Mucosa of rectum (tissue), 2 donors: ENCODE results near the gene PSMG1.
A peak's percentile ranks its signal among the peaks of the same experiment; 100 is the strongest.

Experiments
- H3K27ac ChIP-seq, 2 donors: one replicate each; pipeline ENCODE4 v1.7.0; 2013; ENCODE audit warnings: inconsistent platforms in 2 of 2, low read depth in 2 of 2, low read length in 2 of 2
- H3K27me3 ChIP-seq, 2 donors: one replicate each; pipeline ENCODE4 v1.7.0; 2013; ENCODE audit warnings: low read length in 2 of 2; ENCODE audit not compliant: control insufficient read depth in 2 of 2, insufficient read depth in 2 of 2
- H3K36me3 ChIP-seq, 2 donors: one replicate each; pipeline ENCODE4 v1.7.0; 2013; ENCODE audit warnings: low read length in 2 of 2; ENCODE audit not compliant: control insufficient read depth in 2 of 2, insufficient read depth in 2 of 2
- H3K4me1 ChIP-seq, 2 donors: one replicate each; pipeline ENCODE4 v1.7.0; 2013; ENCODE audit warnings: low read length in 2 of 2, mild to moderate bottlenecking in 1 of 2; ENCODE audit not compliant: control insufficient read depth in 2 of 2, insufficient read depth in 2 of 2
- H3K4me3 ChIP-seq, 2 donors: one replicate each; pipeline ENCODE4 v1.7.0; 2013; ENCODE audit warnings: low read length in 2 of 2
- H3K9ac ChIP-seq, 2 donors: one replicate each; pipeline ENCODE4 v1.7.0; 2013; ENCODE audit warnings: low read length in 2 of 2, low read depth in 1 of 2, mild to moderate bottlenecking in 1 of 2
- H3K9me3 ChIP-seq, 2 donors: one replicate each; pipeline ENCODE4 v1.7.0; 2013; ENCODE audit warnings: low read length in 2 of 2; ENCODE audit not compliant: control insufficient read depth in 2 of 2
- donor health status: healthy.
- donor health status: Normal muscosa, but diverticular disease.

Gene PSMG1

DNA sequence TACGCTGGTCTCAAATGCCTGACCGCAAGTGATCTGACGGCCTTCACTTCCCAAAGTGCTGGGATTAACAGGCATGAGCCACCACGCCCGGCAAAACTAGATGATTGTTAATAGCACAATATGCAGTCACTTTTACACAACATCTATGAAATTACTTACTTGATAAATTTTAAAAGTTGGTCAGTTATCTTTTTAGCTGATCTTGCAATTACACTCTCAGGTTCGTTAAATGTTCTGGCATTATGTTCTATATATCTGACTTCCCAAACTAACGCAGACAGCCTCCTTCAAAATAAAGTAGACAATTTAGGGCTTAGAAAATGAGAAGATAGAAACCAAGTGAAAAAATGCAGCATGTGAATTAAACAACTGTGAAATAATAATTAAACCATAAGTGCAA, 31.8 kb upstream of the PSMG1 start:
- no peaks in the 10 kb centered on the region for H3K9me3 ChIP-seq
- H3K4me3 ChIP-seq = no peak overlapping the region
- H3K4me1 ChIP-seq = no peaks in the 10 kb centered on the region
- H3K36me3 ChIP-seq = peaks cover 34 to 39% of the 10 kb centered on the region in 2 donors
- H3K9ac ChIP-seq = no peak overlapping the region
- no peak overlapping the region for H3K27ac ChIP-seq
- H3K27me3 ChIP-seq = no peaks in the 10 kb centered on the region

DNA sequence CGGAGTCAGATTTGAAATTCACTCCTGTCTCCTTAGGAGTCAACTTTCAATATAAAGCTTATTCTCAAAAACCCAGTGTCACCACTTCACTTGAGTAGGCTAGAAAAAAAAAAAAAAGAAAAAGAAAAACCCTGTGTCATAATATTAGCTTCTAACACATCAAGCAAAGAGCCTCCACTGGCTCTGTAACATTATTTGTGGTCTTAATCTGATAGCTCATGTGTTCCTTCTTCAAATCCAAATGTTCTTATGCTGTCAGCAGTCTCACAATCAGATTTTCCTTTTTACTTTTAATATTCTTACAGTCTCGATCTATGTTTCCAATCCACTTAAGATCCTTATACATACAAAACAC, 26.1 kb upstream of the PSMG1 start:
- peak overlapping the region in 1 of 2 donors; percentile 4 for H3K9ac ChIP-seq
- no peaks in the 10 kb centered on the region for H3K27me3 ChIP-seq
- no peaks in the 10 kb centered on the region for H3K9me3 ChIP-seq
- H3K27ac ChIP-seq = no peak overlapping the region
- peaks cover 0 to 3% of the 10 kb centered on the region in 2 donors for H3K4me1 ChIP-seq
- H3K36me3 ChIP-seq = peaks cover 41 to 44% of the 10 kb centered on the region in 2 donors
- H3K4me3 ChIP-seq = no peak overlapping the region

DNA sequence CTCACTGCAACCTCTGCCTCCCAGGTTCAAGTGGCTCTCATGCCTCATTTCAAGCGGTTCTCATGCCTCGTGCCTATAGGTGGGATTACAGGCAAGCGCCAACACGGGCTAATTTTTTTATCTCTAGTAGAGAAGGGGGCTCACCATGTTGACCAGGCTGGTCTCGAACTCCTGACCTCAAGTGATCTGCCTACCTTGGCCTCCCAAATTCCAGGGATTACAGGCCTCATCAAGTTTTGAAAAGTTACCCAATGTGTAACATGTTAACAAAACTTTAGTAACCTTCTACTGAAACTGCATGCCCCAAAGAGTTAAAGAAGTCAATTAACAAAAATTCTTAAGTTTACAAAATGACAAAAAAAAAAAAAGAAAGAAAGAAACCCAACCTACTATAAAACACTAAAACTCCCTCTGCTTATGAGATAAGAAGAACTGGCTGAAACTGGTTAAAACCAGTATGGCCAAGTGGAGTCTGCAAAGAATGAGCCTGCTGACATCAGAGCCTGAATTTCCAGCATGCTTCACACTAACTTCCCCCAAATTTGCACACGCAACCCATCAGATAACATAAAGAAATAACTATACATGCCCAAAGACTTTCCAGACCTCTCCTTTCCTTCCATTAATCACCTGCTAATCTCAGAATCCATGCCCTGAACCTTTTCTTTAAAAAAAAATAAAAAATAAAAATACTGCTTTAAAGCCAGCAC, 25.5 kb upstream of the PSMG1 start:
- Histone ChIP-seq H3K4me3 (no peak overlapping the region), H3K36me3 (peaks cover 42 to 44% of the 10 kb centered on the region in 2 donors), H3K9ac (peak overlapping the region in 1 of 2 donors; percentile 4), H3K9me3 (no peaks in the 10 kb centered on the region), H3K4me1 (peaks cover 0 to 3% of the 10 kb centered on the region in 2 donors), H3K27me3 (no peaks in the 10 kb centered on the region), H3K27ac (peak overlapping the region in 1 of 2 donors; percentile 20)

DNA sequence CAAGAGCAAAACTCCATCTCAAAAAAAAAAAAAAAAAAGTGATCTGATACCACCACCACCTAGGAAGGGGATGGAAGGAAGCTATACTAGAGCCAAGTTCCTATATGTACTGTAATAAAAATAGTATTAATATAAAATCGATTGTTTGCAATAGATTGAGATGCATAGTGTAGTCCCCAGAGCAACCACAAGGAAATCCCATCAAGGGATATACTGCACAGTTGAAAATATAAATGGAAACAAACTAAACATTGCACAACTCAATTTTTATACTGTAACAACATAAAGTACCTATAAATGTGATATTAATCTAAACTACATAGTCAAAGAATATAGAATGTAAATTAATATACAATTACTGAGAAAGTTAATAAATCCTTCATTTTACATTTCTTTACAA, 20.9 kb upstream of the PSMG1 start:
- Histone ChIP-seq H3K4me3 (no peak overlapping the region), H3K4me1 (peaks cover 0 to 3% of the 10 kb centered on the region in 2 donors), H3K27ac (no peak overlapping the region), H3K36me3 (peaks cover 50 to 67% of the 10 kb centered on the region in 2 donors), H3K9ac (no peak overlapping the region), H3K27me3 (no peaks in the 10 kb centered on the region), H3K9me3 (no peaks in the 10 kb centered on the region)

DNA sequence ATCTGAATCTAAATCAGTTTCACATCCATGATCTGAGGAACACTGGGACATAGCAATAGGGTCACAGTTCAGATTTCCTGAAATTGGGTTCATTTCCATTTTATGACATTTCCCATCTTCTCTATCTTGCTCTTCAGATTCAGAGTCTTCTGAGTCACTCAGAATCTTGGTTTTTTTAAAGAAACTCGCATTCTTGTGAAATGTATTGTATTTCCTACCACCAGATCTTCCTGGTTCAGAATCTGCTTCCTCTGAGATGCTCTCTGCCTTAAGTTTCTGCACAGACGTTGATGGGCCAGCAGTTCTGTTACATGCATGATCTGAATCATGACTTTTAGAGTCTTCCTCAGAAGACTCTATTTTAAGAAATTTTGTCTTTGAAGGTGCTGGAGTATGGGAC, 15.5 kb upstream of the PSMG1 start:
- Histone ChIP-seq H3K27ac (no peak overlapping the region), H3K4me1 (peaks cover 0 to 3% of the 10 kb centered on the region in 2 donors), H3K9ac (no peak overlapping the region), H3K4me3 (no peak overlapping the region), H3K27me3 (no peaks in the 10 kb centered on the region), H3K9me3 (no peaks in the 10 kb centered on the region), H3K36me3 (peaks cover 56 to 65% of the 10 kb centered on the region in 2 donors)

DNA sequence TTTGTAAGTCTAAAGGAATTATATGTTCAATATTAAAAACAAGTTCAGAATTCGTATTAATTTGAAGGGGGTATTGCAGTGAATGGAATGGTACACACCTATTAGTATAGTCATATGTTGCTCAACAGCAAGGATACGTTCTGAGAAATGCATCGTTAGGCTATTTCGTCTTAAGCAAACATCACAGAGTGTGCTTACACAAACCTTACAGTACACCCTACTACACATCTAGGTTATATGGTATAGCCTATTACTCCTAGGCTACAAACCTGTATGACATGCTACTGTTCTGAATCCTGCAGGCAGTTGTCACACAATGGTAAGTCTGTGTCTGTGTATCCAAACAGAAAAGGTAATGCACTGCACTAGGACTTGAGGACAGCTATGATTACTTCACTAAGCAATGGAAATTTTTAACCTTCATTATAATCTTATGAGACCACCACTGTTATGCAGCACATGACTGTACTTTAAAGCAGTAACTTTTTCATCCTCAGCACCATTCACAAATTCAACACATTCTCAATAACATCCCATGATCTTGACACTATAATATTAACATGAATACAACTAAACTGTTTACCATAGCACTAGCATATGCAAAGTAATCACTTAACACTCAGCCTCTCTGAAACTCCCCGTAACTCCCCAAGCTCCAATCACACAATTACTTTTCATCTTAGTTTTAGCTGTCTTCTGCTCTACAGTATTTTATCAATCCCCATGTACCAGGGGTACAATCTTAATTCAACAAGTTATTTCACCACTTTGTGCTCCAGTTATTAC, 14.4 kb upstream of the PSMG1 start:
- Histone ChIP-seq H3K9me3 (no peaks in the 10 kb centered on the region), H3K27me3 (no peaks in the 10 kb centered on the region), H3K36me3 (peaks cover 52 to 57% of the 10 kb centered on the region in 2 donors), H3K4me1 (peaks cover 0 to 10% of the 10 kb centered on the region in 2 donors), H3K4me3 (no peak overlapping the region), H3K9ac (no peak overlapping the region), H3K27ac (no peak overlapping the region)

DNA sequence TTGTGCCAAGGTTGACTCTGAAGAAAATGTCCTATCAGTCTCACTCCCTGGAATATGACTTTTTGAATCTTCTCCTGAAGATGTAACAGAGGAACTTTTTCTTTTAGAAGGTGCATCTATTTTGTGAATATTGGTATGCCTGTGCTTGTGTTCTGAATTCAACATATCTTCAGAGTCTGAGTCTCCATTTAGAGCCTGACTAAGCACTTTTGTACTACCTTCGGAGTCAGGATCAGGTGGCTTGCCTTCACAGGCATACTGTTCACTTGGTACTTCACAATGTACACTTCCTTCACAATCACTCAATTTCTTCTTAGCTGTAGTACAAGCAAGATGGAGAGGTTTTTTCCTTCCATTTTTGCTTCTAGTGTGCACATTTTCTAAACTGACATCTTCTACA, 13.6 kb upstream of the PSMG1 start:
- Histone ChIP-seq H3K27me3 (no peaks in the 10 kb centered on the region), H3K9ac (no peak overlapping the region), H3K4me3 (no peak overlapping the region), H3K36me3 (peaks cover 47 to 50% of the 10 kb centered on the region in 2 donors), H3K27ac (peak overlapping the region in 1 of 2 donors; percentile 20), H3K4me1 (peaks cover 0 to 10% of the 10 kb centered on the region in 2 donors), H3K9me3 (no peaks in the 10 kb centered on the region)

DNA sequence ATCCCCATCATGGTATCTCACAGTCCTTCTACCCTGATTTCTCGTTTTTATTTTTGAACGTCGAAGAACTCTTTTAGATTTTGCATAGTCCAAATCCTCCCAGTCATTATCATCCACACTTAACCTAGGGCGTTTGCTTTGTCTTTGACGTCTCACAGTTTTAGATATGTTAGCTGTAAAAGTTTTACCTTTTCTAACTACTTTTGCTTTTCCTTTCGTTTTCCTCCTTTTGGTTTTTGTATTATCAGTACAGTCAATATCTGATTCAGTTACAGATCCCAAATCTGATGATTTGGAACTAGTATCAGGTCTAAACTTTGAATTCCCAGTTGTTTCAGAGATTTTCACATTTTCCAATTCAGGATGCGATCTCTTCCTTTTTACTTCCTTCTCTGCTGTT, 13.1 kb upstream of the PSMG1 start:
- Histone ChIP-seq H3K9me3 (no peaks in the 10 kb centered on the region), H3K36me3 (peaks cover 44 to 45% of the 10 kb centered on the region in 2 donors), H3K27me3 (no peaks in the 10 kb centered on the region), H3K27ac (peak overlapping the region in 1 of 2 donors; percentile 20), H3K4me3 (no peak overlapping the region), H3K4me1 (peaks cover 0 to 10% of the 10 kb centered on the region in 2 donors), H3K9ac (no peak overlapping the region)

DNA sequence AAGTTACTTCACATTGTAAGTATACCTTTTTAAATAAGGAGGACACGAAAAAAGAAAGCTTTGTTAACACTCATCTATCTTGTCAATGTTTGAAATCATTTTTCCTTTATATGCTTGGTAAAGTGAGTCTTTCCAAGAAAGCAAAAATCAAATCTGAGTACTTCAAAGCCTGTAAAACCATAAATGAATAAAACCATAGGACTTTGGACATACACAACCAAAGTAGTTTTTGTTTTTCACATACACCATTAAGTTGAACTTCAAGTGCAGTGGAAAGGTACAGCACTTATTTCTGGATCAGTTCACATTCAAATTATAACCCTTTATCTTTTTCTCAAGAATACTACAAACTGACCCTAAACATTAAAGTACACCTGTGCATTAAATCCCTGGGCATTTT, 10.1 kb upstream of the PSMG1 start:
- H3K4me1 ChIP-seq = peaks cover 0 to 10% of the 10 kb centered on the region in 2 donors
- H3K27ac ChIP-seq = no peak overlapping the region
- no peak overlapping the region for H3K4me3 ChIP-seq
- peaks cover 22 to 26% of the 10 kb centered on the region in 2 donors for H3K36me3 ChIP-seq
- H3K27me3 ChIP-seq = no peaks in the 10 kb centered on the region
- no peaks in the 10 kb centered on the region for H3K9me3 ChIP-seq
- no peak overlapping the region for H3K9ac ChIP-seq

DNA sequence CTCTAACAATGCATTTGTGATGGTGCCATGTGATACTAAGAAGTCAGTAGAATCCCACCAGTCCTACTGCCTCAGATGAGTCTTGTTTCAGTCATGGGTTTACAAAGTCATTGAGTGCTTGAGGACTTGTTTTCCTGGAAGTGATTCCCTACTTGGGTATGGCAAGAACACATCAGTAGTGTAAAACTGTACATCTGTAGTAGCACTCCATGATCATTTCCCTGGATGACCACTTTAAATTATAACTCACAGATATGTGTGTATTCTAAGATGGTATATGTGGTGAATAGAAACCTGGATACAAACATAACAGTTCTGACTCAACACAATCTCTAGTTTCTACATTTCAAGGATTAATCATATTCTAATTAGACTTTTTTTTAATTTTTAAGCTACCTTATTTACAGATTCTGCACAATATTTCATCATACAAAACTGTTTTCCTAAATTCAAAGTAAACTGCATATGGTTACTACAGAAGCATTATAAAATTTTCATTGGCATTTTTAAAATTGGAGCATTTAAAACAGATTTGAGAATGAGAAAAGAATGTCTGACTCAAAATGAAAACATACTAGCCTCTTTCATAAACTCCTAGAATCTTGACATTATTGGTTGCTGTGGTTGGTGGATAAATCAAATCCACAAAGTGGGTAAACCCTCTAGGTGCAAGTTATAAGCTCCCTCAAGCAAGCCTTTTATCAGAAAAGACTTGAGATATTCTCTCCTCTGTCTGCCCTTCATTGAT, 6.8 kb upstream of the PSMG1 start:
- Histone ChIP-seq H3K4me3 (no peak overlapping the region), H3K4me1 (peaks cover 0 to 10% of the 10 kb centered on the region in 2 donors), H3K27ac (no peak overlapping the region), H3K36me3 (peaks cover 3% of the 10 kb centered on the region in 2 donors), H3K9ac (no peak overlapping the region), H3K27me3 (no peaks in the 10 kb centered on the region), H3K9me3 (no peaks in the 10 kb centered on the region)
